ENCODE data around the gene APBB1IP. TPM values are rescaled to one million over a fixed set of nuclear protein-coding genes. Genes with fewer than 3 reads are reported as not detected.

Gene APBB1IP
- total and polyA plus RNA-seq, 2 of the 8 experiments (the other 6 are each of a cell fraction or from before 2014, with no cell fraction given) = 0.05 TPM; not detected in 1

GRCh38 chr10:26479766-26480492 is 41.8 kb downstream of the APBB1IP start:
- H3K4me1 ChIP-seq (replicated peaks in 1 of 4; ENCODE audit: control insufficient read depth in 3 of 4, insufficient read depth in 4 of 4, low read length in 3 of 4) = no peaks in the 10 kb centered on the region
- 90% methylated on average over 6 of the region's 6 CpGs; no CpG with 5 or more reads in 1 of the 2 experiments for WGBS, 2 experiments (ENCODE audit: extremely low coverage in 1 of 2, insufficient coverage in 1 of 2, insufficient read length in 1 of 2, insufficient replicate concordance in 2 of 2, low coverage in 1 of 2, low lambda C conversion rate in 2 of 2, missing lambda C conversion rate in 1 of 2)
- H4K20me1 ChIP-seq (replicated peaks in 1 of 2; ENCODE audit: control insufficient read depth in 1 of 2, insufficient read depth in 2 of 2, low read length in 2 of 2) = no peaks in the 10 kb centered on the region
- no peak overlapping the region for H3K9ac ChIP-seq (replicated peaks in 1 of 4; ENCODE audit: extremely low read depth in 1 of 4, low read depth in 3 of 4, low read length in 3 of 4)
- H3K79me2 ChIP-seq (ENCODE audit: control insufficient read depth in 1 of 2, insufficient read depth in 2 of 2, low read length in 2 of 2) = no peaks in the 10 kb centered on the region
- no peak overlapping the region for H4K8ac ChIP-seq (ENCODE audit: extremely low read depth, insufficient read depth, low read length)
- POLR2A ChIA-PET (ENCODE audit: partially characterized antibody) = no interaction called here
- H3K14ac ChIP-seq (ENCODE audit: insufficient read length) = no peak overlapping the region
- no peak overlapping the region for H3K56ac ChIP-seq (replicated peaks; ENCODE audit: insufficient read length, low read depth, low read length)
- CTCF ChIA-PET (ENCODE audit: partially characterized antibody) = interaction anchor here (1.5 kb wide), 1 partner anchor 38 kb away, joined by 3 read pairs; no protein-coding TSS in a partner anchor
- H2BK5ac ChIP-seq (ENCODE audit: low read depth, low read length) = no peak overlapping the region
- H3K23me2 ChIP-seq (ENCODE audit: low read depth, low read length) = no peaks in the 10 kb centered on the region
- H3K36me3 ChIP-seq (ENCODE audit: control insufficient read depth in 2 of 4, insufficient read depth in 4 of 4, low read length in 3 of 4) = no peaks in the 10 kb centered on the region
- H3K18ac ChIP-seq (ENCODE audit: extremely low read depth, low read length) = no peak overlapping the region
- no peak overlapping the region for H2AK5ac ChIP-seq (ENCODE audit: low read depth, low read length)
- no peak overlapping the region for H2BK20ac ChIP-seq (ENCODE audit: low read length)
- TF ChIP-seq SAP30 (IDR thresholded peaks at IDR 0.05; ENCODE audit: insufficient read depth, insufficient replicate concordance, low read length) = no peak
- TF ChIP-seq SIX5 (IDR thresholded peaks at IDR 0.05; ENCODE audit: low read depth, low read length) = no peak
- TF ChIP-seq POLR2A (IDR thresholded peaks at IDR 0.05; ENCODE audit: control extremely low read depth in 1 of 2, low read depth in 2 of 2, low read length in 2 of 2) = no peak
- no peak for TF ChIP-seq CTCF (IDR thresholded peaks at IDR 0.05; ENCODE audit: control extremely low read depth in 1 of 3, insufficient read depth in 1 of 3, low read depth in 1 of 3, low read length in 3 of 3)
- TF ChIP-seq SIN3A (conservative IDR thresholded peaks at IDR 0.05 in 1 of 2, IDR thresholded peaks at IDR 0.05 in 1 of 2; ENCODE audit: low read depth in 1 of 2, low read length in 2 of 2) = no peak
- no peak for TF ChIP-seq ATF3 (IDR thresholded peaks at IDR 0.05; ENCODE audit: insufficient read depth, low read depth, low read length)
- no peak for TF ChIP-seq CHD1 (IDR thresholded peaks at IDR 0.05; ENCODE audit: low read depth, low read length)
- no peak for TF ChIP-seq JUN (IDR thresholded peaks at IDR 0.05; ENCODE audit: low read depth, low read length)
- no peak for TF ChIP-seq PHF8 (conservative IDR thresholded peaks at IDR 0.05; ENCODE audit: low read depth, low read length)
- no peak overlapping the region; the same call in 1 of the 2 replicates for H2AFZ ChIP-seq (ENCODE audit: low read length)
- H3K9me3 ChIP-seq (ENCODE audit: insufficient read depth in 2 of 2, low read depth in 1 of 2, low read length in 1 of 2) = no peaks in the 10 kb centered on the region
- peak overlapping the region; percentile 53; the same call in 1 of the 2 replicates for H2BK15ac ChIP-seq (ENCODE audit: low read length)
- no peaks in the 10 kb centered on the region for H3K79me1 ChIP-seq (ENCODE audit: low read depth, low read length)
- no peak overlapping the region for H4K5ac ChIP-seq (ENCODE audit: insufficient read length, low read depth, low read length)
- H2BK12ac ChIP-seq (ENCODE audit: low read depth, low read length) = no peak overlapping the region
- no peak overlapping the region for H2BK120ac ChIP-seq (replicated peaks; ENCODE audit: low read depth, low read length)
- H3K4me3 ChIP-seq (ENCODE audit: extremely low read depth in 1 of 4, insufficient read depth in 2 of 4, low read depth in 3 of 4, low read length in 4 of 4) = no peak overlapping the region
- H3K27me3 ChIP-seq (replicated peaks in 1 of 4; ENCODE audit: control insufficient read depth in 3 of 4, extremely low read depth in 1 of 4, insufficient read depth in 3 of 4, low read length in 3 of 4) = no peaks in the 10 kb centered on the region
- H3K23ac ChIP-seq (ENCODE audit: insufficient read length) = no peak overlapping the region
- no peak overlapping the region for H3K27ac ChIP-seq (ENCODE audit: low read depth, low read length)
- no peak overlapping the region for H3K4ac ChIP-seq (replicated peaks; ENCODE audit: insufficient read length, low read depth, low read length)
- H4K91ac ChIP-seq (replicated peaks; ENCODE audit: insufficient read length, low read length) = no peak overlapping the region
- DNase-seq (ENCODE audit: low read depth in 1 of 2, low spot score in 2 of 2) = no peak
- H3K4me2 ChIP-seq (ENCODE audit: insufficient read depth in 1 of 2, low read depth in 2 of 2, low read length in 2 of 2) = no peak overlapping the region
- no peak for FAIRE-seq

All from H1 (cell line).